Spinal cord (tissue), 10 donors: ENCODE measurements around the gene PCGF3. TPM values are rescaled to one million over a fixed set of nuclear protein-coding genes. Genes with fewer than 3 reads are reported as not detected.

ENCODE experiments used
- DNase-seq, 6 donors: peaks; one replicate each; pipeline versions ENCODE4 v3.0.0 to v3.0.0-alpha.2; 2013 to 2015; ENCODE audit warnings: low spot score in 6 of 6, low read depth in 4 of 6
- H3K27ac ChIP-seq: one replicate; pipeline ENCODE4 v1.5.1; 2013; ENCODE audit warnings: low read depth, low read length, control low read depth
- H3K27me3 ChIP-seq: one replicate; pipeline ENCODE4 v1.6.1; 2013; ENCODE audit warnings: low read length; ENCODE audit not compliant: control insufficient read depth, insufficient read depth
- H3K36me3 ChIP-seq: one replicate; pipeline ENCODE4 v1.6.1; 2013; ENCODE audit warnings: low read length; ENCODE audit not compliant: control insufficient read depth, insufficient read depth
- H3K4me1 ChIP-seq: one replicate; pipeline ENCODE4 v1.6.1; 2013; ENCODE audit warnings: low read length; ENCODE audit not compliant: control insufficient read depth, insufficient read depth
- H3K4me3 ChIP-seq: one replicate; pipeline ENCODE4 v1.5.1; 2013; ENCODE audit warnings: low read depth, low read length, control low read depth
- H3K9me3 ChIP-seq: one replicate; pipeline ENCODE4 v1.6.1; 2013; ENCODE audit warnings: low read length; ENCODE audit not compliant: control insufficient read depth, insufficient read depth
- WGBS: methylation state at CpG from one replicate; pipeline ENCODE4 v1.1.5; 2013; ENCODE audit warnings: missing lambda C conversion rate; ENCODE audit not compliant: insufficient coverage; 5-methylcytosine and 5-hydroxymethylcytosine counted together
- polyA plus RNA-seq, 2 donors: library from polyadenylated mRNA; unstranded; fragments of 120-200 nt; gene quantifications; one replicate each; pipeline ENCODE4 v1.2.1, GENCODE V29; 2013; ENCODE audit not compliant: insufficient read length in 2 of 2
- total RNA-seq, 2 donors: library from RNA; depleted of rRNA in 1 of 2; stranded (reverse); fragments of 120-200 nt in 1 of 2; fragments of >200 nt in 1 of 2; gene quantifications; one replicate each; pipeline versions ENCODE4 v1.2.3 to v1.2.4, GENCODE V29; 2013 to 2014
- donor health status: healthy.

Gene PCGF3
- total and polyA plus RNA-seq, 4 donors: 40.4 to 80.2 (median 61.8) TPM

- no peak overlapping the region for H3K27ac ChIP-seq
- peak in 1 of 6 donors; percentile 5 for DNase-seq
- no peaks in the 10 kb centered on the region for H3K36me3 ChIP-seq
- no peak overlapping the region for H3K4me3 ChIP-seq
- H3K4me1 ChIP-seq: peaks cover 38% of the 10 kb centered on the region
- H3K27me3 ChIP-seq: no peaks in the 10 kb centered on the region
- WGBS: 80% methylated on average over 43 of the region's 58 CpGs
- no peaks in the 10 kb centered on the region for H3K9me3 ChIP-seq
Observed at GRCh38 chr4:681736-682451, 23.7 kb upstream of the PCGF3 start.

- no peak overlapping the region for H3K4me3 ChIP-seq
- WGBS: 94% methylated on average over 23 of the region's 23 CpGs
- H3K27ac ChIP-seq: no peak overlapping the region
- DNase-seq: no peak
- H3K4me1 ChIP-seq: peaks cover 38% of the 10 kb centered on the region
- H3K9me3 ChIP-seq: no peaks in the 10 kb centered on the region
- H3K36me3 ChIP-seq: peaks cover 3% of the 10 kb centered on the region
- no peaks in the 10 kb centered on the region for H3K27me3 ChIP-seq
Observed at GRCh38 chr4:682490-683172, 23.0 kb upstream of the PCGF3 start.

GRCh38 chr4:683247-683897 lies 22.3 kb upstream of the PCGF3 start:
- Histone ChIP-seq H3K27me3 (peaks cover 5% of the 10 kb centered on the region), H3K9me3 (no peaks in the 10 kb centered on the region), H3K36me3 (peaks cover 3% of the 10 kb centered on the region), H3K27ac (no peak overlapping the region), H3K4me3 (no peak overlapping the region), H3K4me1 (peaks cover 38% of the 10 kb centered on the region)
- DNase-seq: no peak
- 77% methylated on average over 23 of the region's 25 CpGs for WGBS

- WGBS: 40% methylated on average over 18 of the region's 19 CpGs
- DNase-seq: peak in 2 of 6 donors; percentile 29 to 68
- H3K4me3 ChIP-seq: no peak overlapping the region
Observed at GRCh38 chr4:683982-684622, 21.5 kb upstream of the PCGF3 start.

GRCh38 chr4:684623-685327 lies 20.9 kb upstream of the PCGF3 start:
- H3K4me1 ChIP-seq: peaks cover 46% of the 10 kb centered on the region
- no peak overlapping the region for H3K4me3 ChIP-seq
- DNase-seq: no peak
- H3K9me3 ChIP-seq: no peaks in the 10 kb centered on the region
- peaks cover 3% of the 10 kb centered on the region for H3K36me3 ChIP-seq
- peaks cover 14% of the 10 kb centered on the region for H3K27me3 ChIP-seq
- H3K27ac ChIP-seq: no peak overlapping the region
- WGBS: 80% methylated on average over 19 of the region's 21 CpGs

More at GRCh38 chr4:683982-684622, 21.5 kb upstream of the PCGF3 start:
- H3K4me1 ChIP-seq: peaks cover 42% of the 10 kb centered on the region
- no peaks in the 10 kb centered on the region for H3K9me3 ChIP-seq
- H3K27ac ChIP-seq: no peak overlapping the region
- peaks cover 9% of the 10 kb centered on the region for H3K27me3 ChIP-seq
- peaks cover 3% of the 10 kb centered on the region for H3K36me3 ChIP-seq

DNA sequence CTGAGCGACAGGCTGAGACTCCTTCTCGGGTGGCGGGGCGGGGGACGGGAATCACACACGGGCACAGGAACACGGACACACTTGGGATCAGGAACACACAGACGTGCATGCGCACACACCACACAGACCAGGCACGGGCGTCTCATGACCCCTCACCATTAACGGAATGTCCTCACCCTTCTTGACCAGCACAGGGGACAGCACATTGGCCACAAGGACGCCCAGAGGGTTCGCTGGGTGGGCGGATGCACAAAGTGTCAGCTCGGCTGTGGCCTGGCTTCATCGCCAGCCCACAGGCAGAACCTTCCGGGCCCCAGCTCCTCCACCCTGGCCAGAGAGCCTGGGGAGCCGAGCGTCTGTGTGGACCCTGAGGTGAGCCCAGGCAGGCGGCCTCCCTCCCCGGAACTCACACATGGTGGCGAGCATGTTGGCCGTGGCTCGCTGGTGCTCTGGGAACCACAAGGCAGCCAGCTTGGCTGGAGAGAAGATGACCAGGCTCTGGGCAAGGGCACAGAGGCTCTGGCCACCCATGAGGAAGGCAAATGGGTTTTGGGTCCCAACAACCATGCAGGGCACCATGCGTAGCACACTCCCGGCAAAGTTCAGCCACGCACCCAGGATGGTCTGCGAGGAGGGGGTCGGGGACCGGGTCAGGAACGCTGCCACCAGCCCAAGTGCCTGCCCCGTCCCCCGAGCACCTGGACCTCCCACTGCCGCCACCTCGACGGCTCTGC lies 19.8 kb upstream of the PCGF3 start:
- H3K27ac ChIP-seq: no peak overlapping the region
- WGBS: 91% methylated on average over 36 of the region's 37 CpGs
- peaks cover 14% of the 10 kb centered on the region for H3K27me3 ChIP-seq
- no peaks in the 10 kb centered on the region for H3K9me3 ChIP-seq
- no peak for DNase-seq
- H3K36me3 ChIP-seq: peaks cover 3% of the 10 kb centered on the region
- H3K4me1 ChIP-seq: peaks cover 38% of the 10 kb centered on the region
- H3K4me3 ChIP-seq: no peak overlapping the region

GRCh38 chr4:686413-687040 lies 19.1 kb upstream of the PCGF3 start:
- no peak for DNase-seq
- Histone ChIP-seq H3K27ac (no peak overlapping the region), H3K36me3 (peaks cover 3% of the 10 kb centered on the region), H3K27me3 (peaks cover 14% of the 10 kb centered on the region), H3K4me1 (peaks cover 34% of the 10 kb centered on the region), H3K4me3 (no peak overlapping the region), H3K9me3 (no peaks in the 10 kb centered on the region)
- 91% methylated on average over 31 of the region's 31 CpGs for WGBS

GRCh38 chr4:687048-687970 lies 18.3 kb upstream of the PCGF3 start:
- H3K27ac ChIP-seq: no peak overlapping the region
- WGBS: 83% methylated on average over 37 of the region's 38 CpGs
- H3K9me3 ChIP-seq: no peaks in the 10 kb centered on the region
- H3K36me3 ChIP-seq: peaks cover 3% of the 10 kb centered on the region
- H3K4me3 ChIP-seq: no peak overlapping the region
- DNase-seq: no peak
- H3K4me1 ChIP-seq: peaks cover 31% of the 10 kb centered on the region
- H3K27me3 ChIP-seq: peaks cover 14% of the 10 kb centered on the region
